WI38 (cell line): Measurements from ENCODE around the gene NCOA1.
"Not testable (repeated sequence)": the region's sequence is repeated elsewhere in the genome, so short reads cannot be mapped to it uniquely, and the experiment has no call there.

ENCODE experiments used
- H3K4me3 ChIP-seq: 2 replicates; pipeline ENCODE4 v1.5.1; 2011; ENCODE audit warnings: low read depth, mild to moderate bottlenecking, control low read depth, low read length
- CTCF ChIP-seq: IDR thresholded peaks from 2 replicates; pipeline ENCODE4 v1.5.1; 2012; ENCODE audit warnings: low read depth, mild to moderate bottlenecking, control low read depth, low read length

The NCOA1 gene

GRCh38 chr2:24570225-24570624 lies 79.2 kb downstream of the NCOA1 start:
- no peak for TF ChIP-seq CTCF
- H3K4me3 ChIP-seq: no peak overlapping the region

GRCh38 chr2:24571828-24572442 lies 80.9 kb downstream of the NCOA1 start:
- no peak overlapping the region for H3K4me3 ChIP-seq
- no peak for TF ChIP-seq CTCF

- no peak overlapping the region for H3K4me3 ChIP-seq
- no peak for TF ChIP-seq CTCF
Observed at GRCh38 chr2:24576146-24576545, 85.1 kb downstream of the NCOA1 start.

GRCh38 chr2:24576617-24577016 lies 85.6 kb downstream of the NCOA1 start:
- TF ChIP-seq CTCF: no peak
- H3K4me3 ChIP-seq: no peak overlapping the region

- no peak for TF ChIP-seq CTCF
- no peak overlapping the region for H3K4me3 ChIP-seq
Observed at GRCh38 chr2:24577481-24577880, 86.4 kb downstream of the NCOA1 start.

GRCh38 chr2:24579053-24579803 lies 88.2 kb downstream of the NCOA1 start:
- no peak overlapping the region for H3K4me3 ChIP-seq
- no peak for TF ChIP-seq CTCF

- TF ChIP-seq CTCF: no peak
- H3K4me3 ChIP-seq: no peak overlapping the region
Observed at GRCh38 chr2:24580561-24580960, 89.5 kb downstream of the NCOA1 start.

GRCh38 chr2:24581971-24582370 lies 90.9 kb downstream of the NCOA1 start:
- not testable (repeated sequence) for H3K4me3 ChIP-seq
